ENCODE results near the gene MCTP1.

MCTP1 gene

GRCh38 chr5:95304711-95305110, 19.8 kb upstream of the MCTP1 start:
- in situ Hi-C loops (cut with MboI; ENCODE audit: low pct_unique_long_range_greater_than_20kb, low sequenced_read_pairs, unreplicated experiment) = no loop called here
- no peak for DNase-seq (ENCODE audit: low spot score)
- TF ChIP-seq CTCF (IDR thresholded peaks at IDR 0.05; ENCODE audit: extremely low read depth, insufficient read depth, missing control alignments) = no peak

- no peak for TF ChIP-seq CTCF (IDR thresholded peaks at IDR 0.05; ENCODE audit: extremely low read depth, insufficient read depth, missing control alignments)
- no peak for DNase-seq (ENCODE audit: low spot score)
- in situ Hi-C loops (cut with MboI; ENCODE audit: low pct_unique_long_range_greater_than_20kb, low sequenced_read_pairs, unreplicated experiment) = no loop called here
Measured at GRCh38 chr5:95298651-95299050, 13.8 kb upstream of the MCTP1 start.

GRCh38 chr5:95296291-95296690, 11.4 kb upstream of the MCTP1 start:
- no peak for DNase-seq (ENCODE audit: low spot score)
- in situ Hi-C loops (cut with MboI; ENCODE audit: low pct_unique_long_range_greater_than_20kb, low sequenced_read_pairs, unreplicated experiment) = no loop called here
- TF ChIP-seq CTCF (IDR thresholded peaks at IDR 0.05; ENCODE audit: extremely low read depth, insufficient read depth, missing control alignments) = no peak

GRCh38 chr5:95285409-95285755, 488 bp upstream of the MCTP1 start:
- TF ChIP-seq CTCF (IDR thresholded peaks at IDR 0.05; ENCODE audit: extremely low read depth, insufficient read depth, missing control alignments) = no peak
- DNase-seq (ENCODE audit: low spot score) = no peak
- in situ Hi-C loops (cut with MboI; ENCODE audit: low pct_unique_long_range_greater_than_20kb, low sequenced_read_pairs, unreplicated experiment) = no loop called here

GRCh38 chr5:95283761-95284571, 928 bp downstream of the MCTP1 start:
- DNase-seq (ENCODE audit: low spot score) = peak; percentile 64
- in situ Hi-C loops (cut with MboI; ENCODE audit: low pct_unique_long_range_greater_than_20kb, low sequenced_read_pairs, unreplicated experiment) = no loop called here
- peak; percentile 57 for TF ChIP-seq CTCF (IDR thresholded peaks at IDR 0.05; ENCODE audit: extremely low read depth, insufficient read depth, missing control alignments)

GRCh38 chr5:95283022-95283615, 1.8 kb downstream of the MCTP1 start:
- DNase-seq (ENCODE audit: low spot score) = no peak
- TF ChIP-seq CTCF (IDR thresholded peaks at IDR 0.05; ENCODE audit: extremely low read depth, insufficient read depth, missing control alignments) = no peak
- in situ Hi-C loops (cut with MboI; ENCODE audit: low pct_unique_long_range_greater_than_20kb, low sequenced_read_pairs, unreplicated experiment) = no loop called here
